ENCODE measurements around the gene KLHL17.

Gene KLHL17

DNA sequence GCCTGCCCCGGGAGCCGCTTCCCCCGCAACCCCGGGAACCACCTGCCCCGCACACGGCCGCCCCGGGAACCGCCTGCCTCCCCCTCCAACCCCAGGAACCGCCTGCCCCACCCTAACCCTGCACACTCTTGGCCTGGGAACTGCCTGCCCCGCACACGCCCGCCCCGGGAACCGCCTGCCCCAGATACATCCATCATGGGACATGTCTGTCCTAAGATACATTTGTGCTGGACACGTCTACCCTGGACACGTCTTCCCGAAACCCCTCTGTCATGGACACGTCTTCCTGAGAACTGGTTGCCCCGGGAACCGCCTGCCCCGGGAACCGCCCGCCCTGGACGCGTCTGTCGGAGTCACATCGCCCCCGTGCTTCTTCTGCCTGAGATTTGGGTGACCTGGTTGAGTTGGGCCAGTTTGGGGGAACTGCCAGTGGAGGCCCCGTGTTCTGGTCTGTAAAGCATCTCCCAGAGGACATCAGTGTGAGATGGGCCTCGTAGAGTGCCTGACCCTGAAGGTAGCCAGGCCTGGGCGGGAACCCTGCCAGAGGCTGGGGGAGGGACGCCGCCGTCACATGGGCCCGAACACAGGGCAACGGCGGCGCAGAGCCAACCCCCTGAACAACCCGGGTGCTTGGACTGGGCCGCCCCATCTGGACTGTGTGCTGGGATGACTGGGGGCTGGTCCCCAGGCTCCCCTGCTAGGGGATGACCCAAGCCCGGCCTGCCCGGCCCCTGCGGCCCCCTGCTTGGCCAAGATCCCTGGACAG lies 17.9 kb downstream of the KLHL17 start:
- TF ChIP-seq RAD21 (IDR thresholded peaks at IDR 0.05; ENCODE audit: low read depth) (no peak; the same call in 1 of the 2 replicates), CREB1 (IDR thresholded peaks at IDR 0.05; ENCODE audit: low read depth) (no peak), EGR1 (IDR thresholded peaks at IDR 0.05) (no peak), CEBPB (IDR thresholded peaks at IDR 0.05) (no peak), FOXM1 (IDR thresholded peaks at IDR 0.05; ENCODE audit: borderline replicate concordance, low read depth) (no peak), TAF1 (IDR thresholded peaks at IDR 0.05; ENCODE audit: low read depth) (no peak), YY1 (IDR thresholded peaks at IDR 0.05; ENCODE audit: low read depth) (no peak), TEAD4 (IDR thresholded peaks at IDR 0.05) (no peak), NFIC (IDR thresholded peaks at IDR 0.05) (no peak; the same call in 1 of the 2 replicates), ZBTB7A (IDR thresholded peaks at IDR 0.05; ENCODE audit: low read depth) (no peak), EP300 (IDR thresholded peaks at IDR 0.05; ENCODE audit: borderline replicate concordance) (no peak)
- TF ChIP-seq, protein P1, sequence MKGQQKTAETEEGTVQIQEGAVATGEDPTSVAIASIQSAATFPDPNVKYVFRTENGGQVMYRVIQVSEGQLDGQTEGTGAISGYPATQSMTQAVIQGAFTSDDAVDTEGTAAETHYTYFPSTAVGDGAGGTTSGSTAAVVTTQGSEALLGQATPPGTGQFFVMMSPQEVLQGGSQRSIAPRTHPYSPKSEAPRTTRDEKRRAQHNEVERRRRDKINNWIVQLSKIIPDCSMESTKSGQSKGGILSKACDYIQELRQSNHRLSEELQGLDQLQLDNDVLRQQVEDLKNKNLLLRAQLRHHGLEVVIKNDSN (IDR thresholded peaks at IDR 0.05): no peak; the same call in 1 of the 2 replicates

DNA sequence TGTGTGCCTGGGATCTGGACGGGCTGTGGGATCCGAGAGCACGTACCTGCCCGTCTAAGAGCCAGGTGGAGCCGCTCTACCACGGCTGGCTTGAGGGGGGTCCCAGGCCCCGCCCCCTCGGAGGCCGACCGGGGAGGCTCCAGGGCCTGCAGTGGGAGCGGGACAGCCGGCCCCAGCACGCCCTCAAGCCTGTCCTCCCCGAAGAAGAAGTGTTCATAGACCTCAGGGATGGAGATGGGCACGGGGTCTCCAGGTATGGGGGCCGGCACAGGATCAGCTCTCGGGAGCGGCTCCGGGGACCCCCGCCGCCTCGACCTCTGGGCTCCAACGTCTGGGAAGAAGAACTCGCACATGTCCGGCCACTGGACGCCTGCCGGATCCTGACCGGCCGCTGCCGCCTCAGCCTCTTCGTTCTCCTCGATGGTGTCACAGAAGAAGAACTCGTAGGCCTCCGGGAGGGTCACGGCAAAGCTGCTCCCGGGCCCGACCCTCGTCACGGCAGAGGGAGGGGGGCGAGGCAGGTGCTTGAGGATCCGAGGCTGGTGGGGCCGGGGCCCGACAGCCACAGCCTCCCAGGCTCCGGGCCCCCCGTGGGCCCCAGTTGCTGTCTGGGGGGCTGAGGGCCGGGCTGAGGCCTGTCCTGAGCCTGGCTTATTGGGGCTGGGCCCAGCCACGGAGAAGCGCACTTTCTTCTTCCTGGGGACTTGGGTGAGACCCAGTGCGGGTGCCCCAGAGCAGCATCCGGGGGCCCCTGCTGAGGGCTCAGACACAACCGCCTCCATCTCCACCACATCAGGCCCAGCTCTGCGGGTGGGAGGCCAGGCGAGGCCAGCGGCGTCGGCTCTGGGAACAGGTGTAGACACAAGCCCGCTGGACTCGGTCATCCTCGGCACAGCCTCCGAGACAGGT lies 18.7 kb downstream of the KLHL17 start:
- TF ChIP-seq TAF1 (IDR thresholded peaks at IDR 0.05; ENCODE audit: low read depth): no peak
- TF ChIP-seq YY1 (IDR thresholded peaks at IDR 0.05; ENCODE audit: low read depth): no peak
- no peak for TF ChIP-seq CEBPB (IDR thresholded peaks at IDR 0.05)
- TF ChIP-seq TCF12 (IDR thresholded peaks at IDR 0.05; ENCODE audit: low read depth): no peak
- TF ChIP-seq, protein P2, sequence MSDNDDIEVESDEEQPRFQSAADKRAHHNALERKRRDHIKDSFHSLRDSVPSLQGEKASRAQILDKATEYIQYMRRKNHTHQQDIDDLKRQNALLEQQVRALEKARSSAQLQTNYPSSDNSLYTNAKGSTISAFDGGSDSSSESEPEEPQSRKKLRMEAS (IDR thresholded peaks at IDR 0.05): no peak
- no peak for TF ChIP-seq NFIC (IDR thresholded peaks at IDR 0.05)
- no peak for TF ChIP-seq EP300 (IDR thresholded peaks at IDR 0.05; ENCODE audit: borderline replicate concordance)
- TF ChIP-seq, protein P1 (IDR thresholded peaks at IDR 0.05): no peak
- no peak for TF ChIP-seq RAD21 (IDR thresholded peaks at IDR 0.05; ENCODE audit: low read depth)
- TF ChIP-seq TEAD4 (IDR thresholded peaks at IDR 0.05): no peak
- TF ChIP-seq, protein P3, sequence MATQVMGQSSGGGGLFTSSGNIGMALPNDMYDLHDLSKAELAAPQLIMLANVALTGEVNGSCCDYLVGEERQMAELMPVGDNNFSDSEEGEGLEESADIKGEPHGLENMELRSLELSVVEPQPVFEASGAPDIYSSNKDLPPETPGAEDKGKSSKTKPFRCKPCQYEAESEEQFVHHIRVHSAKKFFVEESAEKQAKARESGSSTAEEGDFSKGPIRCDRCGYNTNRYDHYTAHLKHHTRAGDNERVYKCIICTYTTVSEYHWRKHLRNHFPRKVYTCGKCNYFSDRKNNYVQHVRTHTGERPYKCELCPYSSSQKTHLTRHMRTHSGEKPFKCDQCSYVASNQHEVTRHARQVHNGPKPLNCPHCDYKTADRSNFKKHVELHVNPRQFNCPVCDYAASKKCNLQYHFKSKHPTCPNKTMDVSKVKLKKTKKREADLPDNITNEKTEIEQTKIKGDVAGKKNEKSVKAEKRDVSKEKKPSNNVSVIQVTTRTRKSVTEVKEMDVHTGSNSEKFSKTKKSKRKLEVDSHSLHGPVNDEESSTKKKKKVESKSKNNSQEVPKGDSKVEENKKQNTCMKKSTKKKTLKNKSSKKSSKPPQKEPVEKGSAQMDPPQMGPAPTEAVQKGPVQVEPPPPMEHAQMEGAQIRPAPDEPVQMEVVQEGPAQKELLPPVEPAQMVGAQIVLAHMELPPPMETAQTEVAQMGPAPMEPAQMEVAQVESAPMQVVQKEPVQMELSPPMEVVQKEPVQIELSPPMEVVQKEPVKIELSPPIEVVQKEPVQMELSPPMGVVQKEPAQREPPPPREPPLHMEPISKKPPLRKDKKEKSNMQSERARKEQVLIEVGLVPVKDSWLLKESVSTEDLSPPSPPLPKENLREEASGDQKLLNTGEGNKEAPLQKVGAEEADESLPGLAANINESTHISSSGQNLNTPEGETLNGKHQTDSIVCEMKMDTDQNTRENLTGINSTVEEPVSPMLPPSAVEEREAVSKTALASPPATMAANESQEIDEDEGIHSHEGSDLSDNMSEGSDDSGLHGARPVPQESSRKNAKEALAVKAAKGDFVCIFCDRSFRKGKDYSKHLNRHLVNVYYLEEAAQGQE (IDR thresholded peaks at IDR 0.05; ENCODE audit: low read depth): no peak
- no peak for TF ChIP-seq CREB1 (IDR thresholded peaks at IDR 0.05; ENCODE audit: low read depth)
- no peak for TF ChIP-seq FOXM1 (IDR thresholded peaks at IDR 0.05; ENCODE audit: borderline replicate concordance, low read depth)
- TF ChIP-seq ZBTB7A (IDR thresholded peaks at IDR 0.05; ENCODE audit: low read depth): no peak
- TF ChIP-seq EGR1 (IDR thresholded peaks at IDR 0.05): no peak

DNA sequence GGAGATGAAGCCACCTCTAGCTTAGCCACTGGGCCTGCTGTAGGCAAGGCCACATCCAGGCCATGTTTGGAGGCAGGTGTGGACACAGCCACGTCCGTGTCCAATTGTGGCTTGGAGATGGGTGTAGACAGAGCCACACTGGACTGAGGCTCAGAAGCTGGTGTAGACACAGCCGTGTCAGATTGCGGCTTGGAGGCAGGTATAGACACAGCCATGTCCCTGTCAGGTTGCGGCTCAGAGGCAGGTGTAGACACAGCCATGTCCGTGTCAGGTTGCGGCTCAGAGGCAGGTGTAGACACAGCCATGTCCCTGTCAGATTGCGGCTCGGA lies 19.3 kb downstream of the KLHL17 start:
- TF ChIP-seq ZBTB7A (IDR thresholded peaks at IDR 0.05; ENCODE audit: low read depth) (no peak), CEBPB (IDR thresholded peaks at IDR 0.05) (no peak), EP300 (IDR thresholded peaks at IDR 0.05; ENCODE audit: borderline replicate concordance) (no peak), CREB1 (IDR thresholded peaks at IDR 0.05; ENCODE audit: low read depth) (no peak), EGR1 (IDR thresholded peaks at IDR 0.05) (no peak), YY1 (IDR thresholded peaks at IDR 0.05; ENCODE audit: low read depth) (no peak), RAD21 (IDR thresholded peaks at IDR 0.05; ENCODE audit: low read depth) (no peak), NFIC (IDR thresholded peaks at IDR 0.05) (no peak), TAF1 (IDR thresholded peaks at IDR 0.05; ENCODE audit: low read depth) (no peak), TEAD4 (IDR thresholded peaks at IDR 0.05) (no peak)
- TF ChIP-seq, protein P1 (IDR thresholded peaks at IDR 0.05): no peak
- TF ChIP-seq, protein P3 (IDR thresholded peaks at IDR 0.05; ENCODE audit: low read depth): no peak

DNA sequence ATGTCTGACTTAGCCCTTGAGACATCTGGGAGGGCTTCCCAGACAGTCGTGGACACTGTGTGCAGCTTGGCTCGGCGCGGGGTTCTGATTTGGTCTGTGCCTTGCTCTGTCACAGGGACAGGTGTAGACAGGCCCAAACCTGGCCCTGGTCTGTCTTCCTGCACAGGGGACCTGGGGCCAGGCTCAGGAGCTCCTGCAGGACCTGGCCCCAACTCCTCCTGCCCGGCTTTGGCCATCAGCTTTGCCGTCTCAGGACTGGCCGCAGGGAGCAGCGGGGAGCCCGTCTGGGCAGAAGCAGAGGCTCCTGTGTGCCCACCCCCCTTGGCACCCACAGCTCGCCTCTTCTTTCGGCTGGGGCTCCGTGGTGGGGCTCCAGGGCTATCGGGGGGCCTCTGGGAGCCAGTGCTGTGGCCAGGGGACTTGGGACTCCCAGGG lies 19.8 kb downstream of the KLHL17 start:
- TF ChIP-seq YY1 (IDR thresholded peaks at IDR 0.05; ENCODE audit: low read depth): no peak
- TF ChIP-seq, protein P1 (IDR thresholded peaks at IDR 0.05): no peak
- TF ChIP-seq CEBPB (IDR thresholded peaks at IDR 0.05): no peak
- no peak for TF ChIP-seq NFIC (IDR thresholded peaks at IDR 0.05)
- TF ChIP-seq RAD21 (IDR thresholded peaks at IDR 0.05; ENCODE audit: low read depth): no peak
- TF ChIP-seq EGR1 (IDR thresholded peaks at IDR 0.05): no peak
- TF ChIP-seq FOXM1 (IDR thresholded peaks at IDR 0.05; ENCODE audit: borderline replicate concordance, low read depth): no peak
- TF ChIP-seq, protein P2 (IDR thresholded peaks at IDR 0.05): no peak
- TF ChIP-seq ZBTB7A (IDR thresholded peaks at IDR 0.05; ENCODE audit: low read depth): no peak
- no peak for TF ChIP-seq EP300 (IDR thresholded peaks at IDR 0.05; ENCODE audit: borderline replicate concordance)
- TF ChIP-seq, protein P3 (IDR thresholded peaks at IDR 0.05; ENCODE audit: low read depth): no peak
- no peak for TF ChIP-seq TCF12 (IDR thresholded peaks at IDR 0.05; ENCODE audit: low read depth)
- TF ChIP-seq TAF1 (IDR thresholded peaks at IDR 0.05; ENCODE audit: low read depth): no peak
- no peak for TF ChIP-seq CREB1 (IDR thresholded peaks at IDR 0.05; ENCODE audit: low read depth)

Measured in Ishikawa (cell line).